ENCODE results near the gene PCBP1. TPM values are rescaled to one million over a fixed set of nuclear protein-coding genes. Genes with fewer than 3 reads are reported as not detected.
"Not testable (repeated sequence)": the region's sequence is repeated elsewhere in the genome, so short reads cannot be mapped to it uniquely, and the experiment has no call there.

The PCBP1 gene
- total RNA-seq: 140 and 237 TPM in 2 replicates

GRCh38 chr2:70086838-70087701, at the start of gene PCBP1:
Gene PCBP1, plus strand, starts transcription at chr2:70087477. Its CDS starts 267 bp downstream, at chr2:70087744.
- DNase-seq (ENCODE audit: extremely low read depth, low read depth, low spot score): peak; percentile 75

GRCh38 chr2:70039366-70039765, 47.9 kb upstream of the PCBP1 start:
- DNase-seq (ENCODE audit: extremely low read depth, low read depth, low spot score): no peak

GRCh38 chr2:70041663-70042062, 45.6 kb upstream of the PCBP1 start:
- no peak for DNase-seq (ENCODE audit: extremely low read depth, low read depth, low spot score)

GRCh38 chr2:70042246-70042645, 45.0 kb upstream of the PCBP1 start:
- DNase-seq (ENCODE audit: extremely low read depth, low read depth, low spot score): no peak

GRCh38 chr2:70043252-70043875, 43.9 kb upstream of the PCBP1 start:
- no peak for DNase-seq (ENCODE audit: extremely low read depth, low read depth, low spot score)

- no peak for DNase-seq (ENCODE audit: extremely low read depth, low read depth, low spot score)
Observed at GRCh38 chr2:70044290-70045040, 42.8 kb upstream of the PCBP1 start.

- DNase-seq (ENCODE audit: extremely low read depth, low read depth, low spot score): no peak
Observed at GRCh38 chr2:70045405-70045804, 41.9 kb upstream of the PCBP1 start.

- no peak for DNase-seq (ENCODE audit: extremely low read depth, low read depth, low spot score)
Observed at GRCh38 chr2:70045932-70046331, 41.3 kb upstream of the PCBP1 start.

GRCh38 chr2:70046534-70046933, 40.7 kb upstream of the PCBP1 start:
- no peak for DNase-seq (ENCODE audit: extremely low read depth, low read depth, low spot score)

GRCh38 chr2:70047451-70047850, 39.8 kb upstream of the PCBP1 start:
- no peak for DNase-seq (ENCODE audit: extremely low read depth, low read depth, low spot score)

GRCh38 chr2:70049255-70049654, 38.0 kb upstream of the PCBP1 start:
- no peak for DNase-seq (ENCODE audit: extremely low read depth, low read depth, low spot score)

- no peak for DNase-seq (ENCODE audit: extremely low read depth, low read depth, low spot score)
Observed at GRCh38 chr2:70050631-70051425, 36.4 kb upstream of the PCBP1 start.

- not testable (repeated sequence) for DNase-seq (ENCODE audit: extremely low read depth, low read depth, low spot score)
Observed at GRCh38 chr2:70055259-70055658, 32.0 kb upstream of the PCBP1 start.

- no peak for DNase-seq (ENCODE audit: extremely low read depth, low read depth, low spot score)
Observed at GRCh38 chr2:70061317-70061716, 26.0 kb upstream of the PCBP1 start.

- no peak for DNase-seq (ENCODE audit: extremely low read depth, low read depth, low spot score)
Observed at GRCh38 chr2:70062270-70062669, 25.0 kb upstream of the PCBP1 start.

- DNase-seq (ENCODE audit: extremely low read depth, low read depth, low spot score): no peak
Observed at GRCh38 chr2:70068119-70068518, 19.2 kb upstream of the PCBP1 start.

GRCh38 chr2:70069049-70069448, 18.2 kb upstream of the PCBP1 start:
- DNase-seq (ENCODE audit: extremely low read depth, low read depth, low spot score): no peak

- DNase-seq (ENCODE audit: extremely low read depth, low read depth, low spot score): peak; percentile 84
Observed at GRCh38 chr2:70070542-70071268, 16.6 kb upstream of the PCBP1 start.

GRCh38 chr2:70073493-70073892, 13.8 kb upstream of the PCBP1 start:
- no peak for DNase-seq (ENCODE audit: extremely low read depth, low read depth, low spot score)

GRCh38 chr2:70078384-70078783, 8.9 kb upstream of the PCBP1 start:
- DNase-seq (ENCODE audit: extremely low read depth, low read depth, low spot score): no peak
